HG02943 (cell line): ENCODE measurements around the gene PLAC8L1.

ENCODE experiments used
- ATAC-seq: cut with Tn5 transposase; IDR thresholded peaks from one replicate; pipeline ENCODE4 v1.9.1; 2021; ENCODE audit warnings: mild to moderate bottlenecking, low read depth, moderate library complexity; ENCODE audit not compliant: unreplicated experiment

PLAC8L1 gene

DNA sequence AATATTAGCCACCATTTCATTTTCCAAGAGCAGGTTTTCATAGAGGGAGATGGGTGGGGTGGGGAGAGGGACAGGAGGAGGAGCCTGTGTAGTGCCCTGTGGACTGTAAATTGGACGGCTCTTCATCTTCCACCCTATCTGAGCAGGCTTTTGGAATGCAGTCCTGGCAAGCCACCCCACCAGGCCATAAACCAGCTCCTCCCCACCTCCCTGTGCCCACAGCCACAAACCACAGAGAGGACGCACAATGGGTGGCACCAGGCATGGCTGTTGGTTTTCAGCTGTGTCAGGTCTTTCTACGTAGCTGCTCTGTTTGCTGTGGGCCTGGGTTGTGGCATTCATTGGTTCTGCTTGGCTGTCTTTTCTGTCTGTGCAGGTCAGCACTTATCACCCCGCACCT is 58.0 kb downstream of the PLAC8L1 start:
- ATAC-seq, result no peak

- no peak for ATAC-seq
These were observed 61.7 kb downstream of the PLAC8L1 start for GRCh38 chr5:146043722-146044121.

GRCh38 chr5:146042628-146043279 is 62.6 kb downstream of the PLAC8L1 start:
- no peak for ATAC-seq

- peak; percentile 85 for ATAC-seq
These were observed 64.1 kb downstream of the PLAC8L1 start for GRCh38 chr5:146041180-146041789.

DNA sequence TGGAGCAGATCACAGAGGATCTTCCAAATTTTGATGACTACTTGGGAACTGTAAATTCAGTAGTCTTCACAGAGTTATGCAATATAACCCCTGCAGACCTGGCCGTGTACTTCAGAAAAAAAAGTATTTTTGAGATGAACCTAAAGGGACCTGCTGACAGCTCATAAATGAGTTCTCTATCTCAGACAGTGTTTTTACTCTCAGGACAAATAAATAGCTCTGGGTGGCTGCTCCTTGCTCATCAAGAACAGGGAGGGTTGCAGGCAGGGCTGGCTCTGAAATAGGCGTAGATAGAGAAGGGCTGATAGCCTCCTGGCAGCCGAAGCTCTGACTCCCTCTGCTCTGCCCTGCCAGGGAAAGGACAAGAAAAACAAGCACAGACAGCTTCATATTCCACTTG is 64.8 kb downstream of the PLAC8L1 start:
- ATAC-seq, result no peak

DNA sequence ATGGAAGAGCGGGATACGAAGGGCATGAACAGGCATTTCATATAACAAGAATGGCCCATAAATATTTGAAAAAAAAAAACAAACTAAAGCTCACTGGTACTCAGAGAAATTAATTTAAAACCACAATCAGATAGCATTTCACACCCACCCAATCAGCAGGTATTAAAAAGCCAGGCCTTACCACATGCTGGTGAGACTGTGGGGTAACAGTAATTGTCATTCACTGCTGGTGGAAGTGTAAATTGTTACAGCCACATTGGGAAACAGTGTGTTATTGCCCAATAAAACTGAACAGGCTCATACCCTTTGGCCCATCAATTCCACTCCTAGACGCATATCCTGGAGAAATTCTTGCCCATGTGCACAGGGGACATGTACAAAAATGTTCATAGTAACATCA is 66.0 kb downstream of the PLAC8L1 start:
- ATAC-seq, result no peak

GRCh38 chr5:146034605-146035004 is 70.8 kb downstream of the PLAC8L1 start:
- no peak for ATAC-seq
